GM19238 (cell line): ENCODE measurements around the gene TNS1.
A peak's percentile ranks its signal among the peaks of the same experiment; 100 is the strongest.

Experiments used
- DNase-seq: peaks from one replicate; pipeline ENCODE4 v3.0.0; 2011; ENCODE audit warnings: low spot score; ENCODE audit not compliant: insufficient read length

TNS1 gene

GRCh38 chr2:218015586-218016521, 13.1 kb upstream of the TNS1 start:
- DNase-seq, result no peak

DNA sequence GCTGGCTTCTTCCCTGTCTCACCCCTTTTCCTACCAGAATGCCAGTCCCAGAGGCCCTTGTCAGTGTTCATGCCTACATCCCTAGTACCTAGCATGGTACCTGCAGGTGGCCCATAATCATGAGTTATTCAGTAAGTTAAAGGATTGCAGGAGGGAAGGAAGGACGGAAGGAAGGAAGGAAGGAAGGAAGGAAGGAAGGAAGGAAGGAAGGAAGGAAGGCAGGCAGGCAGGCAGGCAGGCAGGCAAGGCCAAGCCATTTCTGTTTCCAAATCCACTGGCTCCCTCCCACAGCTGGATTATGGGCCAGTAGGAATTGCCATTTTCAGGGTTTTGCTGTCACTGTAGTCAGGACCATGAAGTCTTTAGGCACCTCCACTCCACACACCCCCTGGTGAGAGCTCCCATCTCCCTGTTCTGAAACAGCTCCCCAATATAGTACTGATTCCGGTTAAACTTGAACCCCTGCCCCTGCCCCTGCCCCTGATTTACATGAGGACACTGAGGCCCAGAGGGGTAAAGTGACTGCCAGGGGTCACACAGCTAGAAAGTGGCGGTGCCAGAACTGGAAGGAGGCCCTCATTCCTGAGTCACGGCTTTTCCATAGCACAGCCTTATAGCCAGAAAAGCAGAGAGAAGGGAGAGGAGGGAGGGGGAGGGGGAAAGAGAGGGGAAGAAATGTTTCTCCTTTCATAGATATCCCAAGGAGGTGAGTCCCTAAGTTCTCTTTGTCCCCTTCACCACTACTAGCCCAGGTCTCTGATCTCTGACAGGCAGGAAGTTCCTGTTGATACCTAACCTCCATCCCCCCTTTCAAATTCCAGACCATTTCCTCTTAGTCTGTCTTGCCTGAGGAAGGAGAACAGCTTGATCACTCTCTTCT, 12.2 kb upstream of the TNS1 start:
- DNase-seq, result no peak

DNA sequence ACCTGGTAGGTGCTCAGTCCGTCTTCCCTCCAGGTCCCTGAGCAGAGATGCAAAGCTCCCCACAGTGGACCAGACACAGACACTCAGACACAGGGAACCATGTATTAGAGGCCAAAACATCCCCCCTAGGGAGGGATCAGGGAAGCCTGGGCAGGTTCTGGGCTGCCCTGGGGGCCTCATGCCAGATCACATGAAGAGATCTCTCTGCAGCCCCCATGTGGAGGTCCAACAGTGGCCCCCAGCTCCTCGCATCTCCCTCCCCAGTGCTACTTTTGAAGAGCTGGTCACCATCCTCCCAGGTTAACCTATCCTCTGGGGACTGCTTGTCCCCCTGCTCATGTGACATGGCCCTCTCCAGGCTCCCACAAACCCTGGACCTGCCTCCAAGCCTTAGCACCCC, 10.5 kb upstream of the TNS1 start:
- no peak for DNase-seq

GRCh38 chr2:218012284-218012683, 9.5 kb upstream of the TNS1 start:
- no peak for DNase-seq

- DNase-seq, result no peak
Observed at GRCh38 chr2:218011653-218012040, 8.9 kb upstream of the TNS1 start.

DNA sequence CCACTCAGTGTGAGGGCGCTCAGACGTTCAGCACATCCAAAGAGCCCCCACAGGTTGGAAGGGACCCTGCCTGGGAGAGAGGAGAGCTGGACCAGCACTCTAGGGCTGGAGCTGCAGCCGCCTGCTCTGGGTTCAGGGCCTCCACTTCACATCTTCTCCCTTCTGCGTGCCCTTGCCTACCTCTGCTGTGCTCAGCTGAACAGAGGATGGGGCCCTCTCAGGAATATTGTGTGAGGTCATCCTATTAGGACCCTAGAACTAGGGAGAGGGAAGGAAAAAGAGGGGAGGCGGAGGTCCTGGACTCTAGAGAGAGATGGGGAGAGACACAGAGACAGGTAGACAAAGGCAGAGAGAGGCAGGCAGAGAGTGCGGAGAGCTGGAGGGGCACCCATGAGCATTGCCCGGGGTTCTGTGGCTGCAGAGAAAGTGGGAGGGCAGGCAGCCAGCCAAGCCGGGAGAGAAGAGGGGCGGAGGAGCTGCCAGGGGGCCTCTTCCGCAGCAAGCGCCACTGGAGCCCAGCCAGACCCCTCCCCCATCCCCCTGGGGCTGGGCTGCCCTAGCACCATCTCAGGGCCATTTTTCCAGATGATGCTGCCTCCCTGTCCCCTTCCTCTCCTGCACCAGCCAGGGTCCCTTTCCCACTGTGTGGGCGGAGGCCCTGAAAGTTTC, 8.3 kb upstream of the TNS1 start:
- DNase-seq, result no peak

DNA sequence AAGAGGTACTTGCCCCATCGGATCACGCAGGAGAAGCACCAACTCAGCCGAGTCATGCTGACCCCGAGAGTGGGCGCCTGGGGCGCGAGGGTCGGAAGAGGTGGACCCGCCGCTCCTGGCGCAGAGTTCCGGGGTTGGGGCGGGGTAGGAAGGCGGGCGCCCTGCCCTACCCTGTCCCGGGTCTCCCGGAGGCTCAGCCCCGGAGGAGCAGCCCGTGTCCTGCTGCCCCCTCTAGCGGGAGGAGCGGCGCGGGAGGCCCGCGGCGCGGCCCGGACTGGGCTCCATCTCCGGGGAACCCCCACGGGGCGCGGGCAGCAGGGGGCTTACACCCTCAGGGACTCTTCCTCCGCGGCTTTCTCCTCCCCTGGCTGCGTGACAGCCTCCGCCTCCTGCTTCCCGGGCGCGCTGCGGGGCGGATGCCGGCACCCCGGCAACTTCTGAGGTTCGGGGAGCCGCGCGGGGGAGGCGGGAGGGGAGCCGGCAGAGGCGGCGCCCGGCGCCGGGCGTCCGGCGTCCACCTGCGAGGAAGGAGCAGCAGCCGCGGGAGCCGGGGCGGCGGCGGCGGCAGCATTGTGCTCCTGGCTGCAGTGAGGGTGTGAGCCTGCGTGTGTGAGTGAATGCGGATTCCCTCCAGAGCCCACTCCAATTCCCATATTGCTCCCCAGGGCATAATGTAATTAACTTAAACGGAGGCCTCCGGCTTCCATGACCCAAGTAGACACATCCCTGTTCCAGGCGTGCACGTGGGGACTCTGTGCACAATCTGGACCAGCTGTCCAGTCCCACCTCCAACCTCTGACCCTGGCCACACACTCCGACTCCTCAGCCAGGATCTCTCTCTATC, 7.6 kb upstream of the TNS1 start:
- DNase-seq, result peak; percentile 60

- DNase-seq, result no peak
Observed at GRCh38 chr2:218009765-218010139, 7.0 kb upstream of the TNS1 start.

GRCh38 chr2:218009231-218009630, 6.4 kb upstream of the TNS1 start:
- no peak for DNase-seq

DNA sequence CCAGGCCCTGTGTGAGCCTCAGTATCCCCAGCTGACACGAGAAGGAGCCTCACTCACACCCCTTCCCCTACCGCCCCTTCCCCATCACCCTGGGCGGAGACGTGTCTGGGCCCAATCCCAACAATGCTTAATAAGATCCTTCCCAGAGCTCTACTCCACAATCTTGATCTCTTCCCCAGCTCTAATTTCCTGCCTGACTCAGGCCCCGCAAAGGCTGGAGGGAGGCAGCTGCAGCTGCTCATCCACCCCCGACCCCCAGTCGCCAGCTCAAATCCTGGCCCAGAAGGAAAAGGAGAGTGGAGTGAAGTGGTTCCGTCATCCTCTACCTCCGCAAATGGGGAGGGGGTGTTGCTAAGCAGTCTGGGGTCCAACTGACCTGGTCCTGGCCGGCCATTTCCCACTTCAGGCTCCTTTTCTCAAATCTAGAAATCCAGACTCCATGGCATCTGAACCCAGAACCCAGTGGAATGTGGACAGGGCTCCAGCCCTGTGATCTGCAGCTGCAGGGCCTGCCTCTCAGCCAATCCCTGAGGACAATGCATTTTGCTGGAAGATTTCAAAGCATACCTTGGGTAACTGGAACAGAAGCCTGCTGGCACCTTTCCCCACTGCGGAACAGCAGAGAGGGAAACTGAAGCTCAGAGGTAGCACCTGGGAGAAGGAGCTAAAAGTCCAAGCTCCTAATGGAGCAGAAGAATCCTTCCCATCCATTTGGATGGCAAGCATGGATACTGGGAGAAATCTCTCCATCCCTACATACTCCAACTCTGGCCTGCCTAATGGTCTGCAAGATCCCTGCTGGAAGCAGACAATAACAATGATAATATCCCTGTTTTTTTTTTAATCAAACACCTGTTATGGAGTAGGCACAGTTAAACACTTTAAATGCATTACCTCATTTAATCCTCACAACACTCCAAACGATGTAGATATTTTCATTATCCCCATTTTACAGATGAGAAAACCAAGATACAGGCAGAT, 5.6 kb upstream of the TNS1 start:
- no peak for DNase-seq

DNA sequence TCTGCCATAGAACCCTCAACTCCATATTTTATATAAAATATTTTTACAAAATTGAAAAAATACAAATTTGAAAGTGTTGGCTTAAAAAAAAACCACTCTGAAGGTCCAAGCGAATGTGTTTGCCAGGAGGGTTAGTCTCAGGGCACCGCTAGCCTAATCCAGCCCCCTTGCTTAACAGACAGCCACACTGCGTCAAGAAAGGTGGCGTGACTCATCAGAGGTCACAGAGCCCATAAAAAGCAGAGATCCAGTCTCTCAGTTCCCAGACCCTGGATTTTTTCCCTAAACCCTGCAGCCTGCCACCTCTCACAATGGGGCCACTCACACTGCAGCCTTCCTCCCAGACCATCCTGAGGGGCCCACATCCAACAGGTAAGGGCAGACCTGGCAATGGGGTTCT, 3.9 kb upstream of the TNS1 start:
- no peak for DNase-seq

- no peak for DNase-seq
Observed at GRCh38 chr2:218005486-218005885, 2.7 kb upstream of the TNS1 start.

- no peak for DNase-seq
Observed at GRCh38 chr2:218005028-218005427, 2.2 kb upstream of the TNS1 start.

DNA sequence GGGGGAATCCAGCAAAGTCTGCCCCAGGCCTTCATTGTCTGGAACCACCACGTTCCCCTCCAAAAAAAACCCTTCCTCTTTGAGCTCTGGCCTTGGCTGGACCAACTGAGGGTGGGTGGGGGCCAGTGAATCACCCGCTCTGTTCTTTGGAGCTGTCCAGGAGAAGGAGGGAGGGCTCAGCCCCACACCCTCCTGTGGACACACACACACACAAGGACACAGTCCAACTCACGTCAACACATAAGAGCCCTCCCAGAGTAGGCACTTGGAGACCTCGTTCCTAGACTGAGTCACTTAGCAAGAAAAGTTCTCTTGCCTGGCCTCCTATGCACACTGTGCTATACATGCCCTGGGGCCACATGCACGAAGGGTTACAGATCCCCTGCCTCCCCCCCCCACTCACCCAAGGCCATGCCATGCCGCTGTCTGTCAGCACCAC, 1.2 kb upstream of the TNS1 start:
- no peak for DNase-seq

- no peak for DNase-seq
Observed at GRCh38 chr2:218003281-218003944, 618 bp upstream of the TNS1 start.

DNA sequence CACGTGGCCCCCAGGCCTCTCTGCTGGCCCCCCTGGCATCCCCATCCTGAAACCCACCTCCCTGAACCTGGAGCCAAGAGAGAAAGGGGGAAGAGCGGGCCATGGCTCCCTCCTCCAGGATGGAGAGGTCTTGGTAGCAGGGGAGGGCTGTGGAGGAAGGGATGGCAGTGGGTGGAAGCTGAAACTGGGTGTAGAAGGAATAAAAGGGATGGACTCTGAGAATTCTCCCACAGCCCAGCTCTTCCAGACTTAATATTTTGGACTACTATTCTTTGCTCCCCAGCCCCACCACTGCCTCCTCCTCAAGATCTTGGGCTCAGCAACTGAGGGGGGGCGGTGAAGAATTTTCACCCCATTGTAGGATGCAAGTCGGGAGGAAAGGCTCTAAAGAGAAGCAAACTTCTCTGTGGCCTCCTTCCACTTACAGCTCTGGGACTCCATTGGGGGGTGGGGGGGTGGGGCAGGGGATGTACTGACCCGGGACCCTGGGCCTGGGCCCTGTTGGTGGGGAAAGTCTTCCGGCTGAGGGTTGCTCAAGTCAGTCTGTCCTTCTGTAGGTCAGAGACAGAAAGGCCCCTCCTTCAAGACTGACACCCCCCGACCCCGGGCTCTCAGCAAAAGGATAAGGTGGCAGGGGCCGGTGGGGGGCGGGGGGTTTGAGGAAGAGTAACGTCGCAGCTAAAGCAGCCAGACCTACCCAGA, 501 bp downstream of the TNS1 start:
- no peak for DNase-seq

- DNase-seq, result no peak
Observed at GRCh38 chr2:218001629-218002028, 1.2 kb downstream of the TNS1 start.

GRCh38 chr2:218000136-218000535, 2.7 kb downstream of the TNS1 start:
- no peak for DNase-seq

DNA sequence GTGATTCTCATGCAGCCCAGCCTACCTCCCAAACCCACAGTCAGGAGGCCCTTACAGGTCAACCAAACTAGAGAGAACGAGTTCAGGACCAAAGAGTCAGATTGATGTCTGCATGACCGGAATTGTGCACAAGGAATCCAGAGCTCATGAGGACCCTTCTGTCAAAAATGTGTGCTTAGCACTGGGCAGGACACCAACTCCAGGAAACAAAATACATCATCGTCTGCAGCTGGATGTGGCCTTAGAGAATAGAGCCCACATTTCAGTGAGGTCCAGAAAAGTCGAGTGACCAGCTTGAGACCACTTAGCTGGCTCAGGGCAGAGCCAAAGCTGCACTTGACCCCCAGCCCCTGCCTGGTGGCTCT, 3.2 kb downstream of the TNS1 start:
- DNase-seq, result no peak
